HCT116 (cell line): Measurements from ENCODE around the gene GLI3. TPM values are rescaled to one million over a fixed set of nuclear protein-coding genes. Genes with fewer than 3 reads are reported as not detected.

ENCODE experiments used
- ATAC-seq: fragments of 200-7000 bp; cut with Tn5 transposase; 2 replicates; pipeline ENCODE4 v1.9.1; 2020; ENCODE audit warnings: mild to moderate bottlenecking, moderate library complexity
- BruUV-seq: library from RNA; stranded (reverse); fragments of 400-500 nt; replicated peaks from 2 replicates; lab custom pipeline; 2021; lab: Mats Ljungman, UMichigan
- CTCF ChIA-PET: fragments of 300-600 bp; sonication (Branson Sonifier 250); formaldehyde crosslinking; loops from one replicate; lab custom pipeline; 2021; ENCODE audit warnings: antibody characterized with exemption; lab: Charles Lee
- POLR2A ChIA-PET: fragments of 300-600, 350-600 bp; sonication (Branson Sonifier 250); formaldehyde crosslinking; loops from one replicate; lab custom pipeline; 2021; ENCODE audit warnings: antibody characterized with exemption; lab: Charles Lee
- RAD21 ChIA-PET, 2 experiments: fragments of 300-600 bp; sonication (Branson Sonifier 250); formaldehyde crosslinking; loops; one replicate each; lab custom pipeline; 2023; ENCODE audit warnings: low total read pairs in 2 of 2; ENCODE audit not compliant: uncharacterized antibody in 2 of 2, unreplicated experiment in 2 of 2, low non-redundant PET in 1 of 2; lab: Charles Lee
- DNase-seq: peaks from one replicate; pipeline ENCODE4 v3.0.0-alpha.2; 2010; ENCODE audit warnings: low read depth, low spot score
- H2AFZ ChIP-seq: fragments of 200-600 bp; shearing (Covaris generic), sonication (generic); 2 replicates; pipeline ENCODE4 v1.6.1; 2017; ENCODE audit warnings: low read depth, mixed run types, mixed read lengths, antibody characterized with exemption, low read length; ENCODE audit not compliant: poor library complexity, severe bottlenecking
- H3K27ac ChIP-seq: 2 replicates; pipeline ENCODE4 v1.5.1; 2012; ENCODE audit warnings: low read depth, low read length
- H3K27me3 ChIP-seq: fragments of 200-600 bp; sonication (generic); 2 replicates; pipeline ENCODE4 v1.6.1; 2016; ENCODE audit warnings: mixed run types, low read length, mixed read lengths; ENCODE audit not compliant: insufficient read depth
- H3K36me3 ChIP-seq, 2 experiments: fragments of 200-500 bp in 1 of 2; fragments of 200-600 bp in 1 of 2; sonication (Bioruptor generic) in 1 of 2; sonication (generic) in 1 of 2; 2 replicates each; pipeline versions ENCODE4 v1.5.1 to v1.6.1; 2014 to 2016; ENCODE audit warnings: low read length in 2 of 2, inconsistent platforms in 1 of 2, mixed read lengths in 1 of 2, mixed run types in 1 of 2; ENCODE audit not compliant: insufficient read depth in 2 of 2, control insufficient read depth in 1 of 2
- H3K4me1 ChIP-seq, 2 experiments: fragments of 200-600 bp in 1 of 2; sonication (generic) in 1 of 2; 2 replicates each; pipeline versions ENCODE4 v1.5.1 to v1.6.1; 2012 to 2017; ENCODE audit warnings: low read length in 2 of 2, inconsistent platforms in 1 of 2, mild to moderate bottlenecking in 1 of 2, mixed read lengths in 1 of 2, mixed run types in 1 of 2, moderate library complexity in 1 of 2; ENCODE audit not compliant: insufficient read depth in 2 of 2, control insufficient read depth in 1 of 2
- H3K4me2 ChIP-seq: fragments of 200-600 bp; sonication (generic); 2 replicates; pipeline ENCODE4 v1.6.1; 2017; ENCODE audit warnings: mixed run types, low read length, mixed read lengths
- H3K4me3 ChIP-seq, 2 experiments: fragments of 200-600 bp in 1 of 2; sonication (generic) in 1 of 2; replicated peaks in 1 of 2; 2 replicates each; pipeline ENCODE4 v1.5.1; 2011 to 2016; ENCODE audit warnings: low read length in 2 of 2, control low read depth in 1 of 2, low read depth in 1 of 2, mild to moderate bottlenecking in 1 of 2, mixed read lengths in 1 of 2, mixed run types in 1 of 2
- H3K79me2 ChIP-seq: fragments of 200-600 bp; sonication (generic); 2 replicates; pipeline ENCODE4 v1.6.1; 2017; ENCODE audit warnings: mild to moderate bottlenecking, mixed run types, low read length, moderate library complexity, mixed read lengths; ENCODE audit not compliant: insufficient read depth
- H3K9ac ChIP-seq: fragments of 200-600 bp; sonication (generic); 2 replicates; pipeline ENCODE4 v1.6.1; 2016; ENCODE audit warnings: low read length, mixed read lengths
- H3K9me2 ChIP-seq: fragments of 200-600 bp; sonication (generic), shearing (Covaris generic); 2 replicates; pipeline ENCODE4 v1.6.1; 2017; ENCODE audit warnings: mixed run types, mild to moderate bottlenecking, moderate library complexity; ENCODE audit not compliant: insufficient read depth
- H3K9me3 ChIP-seq, 2 experiments: fragments of 200-500 bp in 1 of 2; fragments of 200-600 bp in 1 of 2; sonication (Bioruptor generic) in 1 of 2; sonication (generic) in 1 of 2; 2 replicates each; pipeline ENCODE4 v1.6.1; 2014 to 2017; ENCODE audit warnings: low read length in 2 of 2, mixed read lengths in 2 of 2, inconsistent platforms in 1 of 2, low read depth in 1 of 2, mild to moderate bottlenecking in 1 of 2, mixed run types in 1 of 2, moderate library complexity in 1 of 2; ENCODE audit not compliant: control insufficient read depth in 1 of 2, insufficient read depth in 1 of 2
- H4K20me1 ChIP-seq: fragments of 200-600 bp; sonication (generic), shearing (Covaris generic); 2 replicates; pipeline ENCODE4 v1.6.1; 2017; ENCODE audit warnings: mixed run types, mild to moderate bottlenecking, moderate library complexity; ENCODE audit not compliant: insufficient read depth
- ATF3 ChIP-seq: IDR thresholded peaks from 2 replicates; pipeline ENCODE4 v1.6.1; 2012
- CBX3 ChIP-seq: IDR thresholded peaks from 2 replicates; pipeline ENCODE4 v1.6.1; 2012; ENCODE audit warnings: low read depth
- CEBPB ChIP-seq: IDR thresholded peaks from 2 replicates; pipeline ENCODE4 v1.6.1; 2012; ENCODE audit warnings: low read depth
- CTCF ChIP-seq, 3 experiments: fragments of 200-600 bp in 1 of 3; sonication (generic) in 1 of 3; IDR thresholded peaks in 2 of 3; conservative IDR thresholded peaks in 1 of 3; 2 replicates each; pipeline ENCODE4 v1.5.1; 2012 to 2017; ENCODE audit warnings: low read depth in 2 of 3, low read length in 2 of 3, antibody characterized with exemption in 1 of 3, borderline replicate concordance in 1 of 3, control low read depth in 1 of 3, mild to moderate bottlenecking in 1 of 3, mixed read lengths in 1 of 3, mixed run types in 1 of 3, moderate library complexity in 1 of 3; ENCODE audit not compliant: insufficient read depth in 1 of 3
- EGR1 ChIP-seq: IDR thresholded peaks from 2 replicates; pipeline ENCODE4 v1.6.1; 2012; ENCODE audit warnings: low read depth
- EZH2 ChIP-seq: fragments of 200-600 bp; sonication (generic); IDR thresholded peaks from 2 replicates; pipeline ENCODE4 v1.6.1; 2017; ENCODE audit warnings: antibody characterized with exemption, mixed run types
- EZH2phosphoT487 ChIP-seq: fragments of 200-600 bp; IDR thresholded peaks from 2 replicates; pipeline ENCODE4 v1.6.1; 2018; ENCODE audit warnings: antibody characterized with exemption, borderline replicate concordance
- FOSL1 ChIP-seq: IDR thresholded peaks from 2 replicates; pipeline ENCODE4 v1.6.1; 2012; ENCODE audit warnings: low read depth
- JUND ChIP-seq: IDR thresholded peaks from 2 replicates; pipeline ENCODE4 v1.6.1; 2012
- POLR2A ChIP-seq: IDR thresholded peaks from 2 replicates; pipeline ENCODE4 v1.7.0; 2011; ENCODE audit warnings: borderline replicate concordance; ENCODE audit not compliant: insufficient read depth, insufficient read length; ENCODE audit errors: extremely low read depth
- POLR2AphosphoS5 ChIP-seq: IDR thresholded peaks from 2 replicates; pipeline ENCODE4 v1.6.1; 2011; ENCODE audit warnings: mild to moderate bottlenecking, low read depth, low read length, moderate library complexity
- RAD21 ChIP-seq: IDR thresholded peaks from 2 replicates; pipeline ENCODE4 v1.6.1; 2012; ENCODE audit warnings: low read depth, mild to moderate bottlenecking
- SIN3A ChIP-seq: IDR thresholded peaks from 2 replicates; pipeline ENCODE4 v1.6.1; 2012; ENCODE audit warnings: low read depth
- SP1 ChIP-seq: IDR thresholded peaks from 2 replicates; pipeline ENCODE4 v1.6.1; 2012; ENCODE audit warnings: low read depth
- ZNF274 ChIP-seq: fragments of 200-500 bp; sonication (Bioruptor generic); IDR thresholded peaks from 2 replicates; pipeline ENCODE4 v1.6.1; 2014; ENCODE audit warnings: mild to moderate bottlenecking, low read depth, low read length, inconsistent platforms
- intact Hi-C: fragments of 100-400 bp; cut with micrococcal nuclease; formaldehyde crosslinking; loops from 2 replicates; pipeline ENCODE4 v1.10.0; 2022
- total RNA-seq: library from RNA; stranded (reverse); gene quantifications from one replicate; pipeline ENCODE4 v1.2.1, GENCODE V29; 2021; ENCODE audit not compliant: unreplicated experiment

The GLI3 gene
- total RNA-seq, 1 experiment from 2014 or later: 0.07 TPM

- H3K9me3 ChIP-seq: no peaks in the 10 kb centered on the region; a peak in 1 of 4 replicates
- RAD21 ChIA-PET: no interaction called here
- POLR2A ChIA-PET: no interaction called here
- H2AFZ ChIP-seq: no peak overlapping the region
- H3K27me3 ChIP-seq: no peaks in the 10 kb centered on the region
- ATAC-seq: no peak
- no peaks in the 10 kb centered on the region for H3K36me3 ChIP-seq
- no peak overlapping the region for H3K4me3 ChIP-seq
- no peaks in the 10 kb centered on the region for H3K9me2 ChIP-seq
- no TSS peak for BruUV-seq
- no peak for DNase-seq
- no peak overlapping the region for H3K27ac ChIP-seq
- no peaks in the 10 kb centered on the region for H3K79me2 ChIP-seq
- no peak overlapping the region for H3K4me2 ChIP-seq
- intact Hi-C loops: no loop called here
- H3K4me1 ChIP-seq: no peaks in the 10 kb centered on the region
- H3K9ac ChIP-seq: no peak overlapping the region
- TF ChIP-seq CTCF (IDR thresholded peaks at IDR 0.05 in 2 of 3, conservative IDR thresholded peaks at IDR 0.05 in 1 of 3; ENCODE audit: borderline replicate concordance in 1 of 3, insufficient read depth in 1 of 3, low read depth in 2 of 3, low read length in 2 of 3) (no peak), EGR1 (no peak)
- CTCF ChIA-PET: no interaction called here
- H4K20me1 ChIP-seq: no peaks in the 10 kb centered on the region
Observed at GRCh38 chr7:42090806-42091205, 146.2 kb downstream of the GLI3 start.

GRCh38 chr7:42090056-42090455 is 147.0 kb downstream of the GLI3 start:
- CTCF ChIA-PET: no interaction called here
- no peaks in the 10 kb centered on the region for H3K27me3 ChIP-seq
- no peaks in the 10 kb centered on the region; a peak in 1 of 4 replicates for H3K9me3 ChIP-seq
- H3K9ac ChIP-seq: no peak overlapping the region
- H3K27ac ChIP-seq: no peak overlapping the region
- no peaks in the 10 kb centered on the region for H3K9me2 ChIP-seq
- RAD21 ChIA-PET: no interaction called here
- no peak for DNase-seq
- no peaks in the 10 kb centered on the region for H4K20me1 ChIP-seq
- H3K4me1 ChIP-seq: no peaks in the 10 kb centered on the region
- no peaks in the 10 kb centered on the region for H3K36me3 ChIP-seq
- no peak overlapping the region for H2AFZ ChIP-seq
- POLR2A ChIA-PET: no interaction called here
- intact Hi-C loops: no loop called here
- no peak overlapping the region for H3K4me3 ChIP-seq
- no TSS peak for BruUV-seq
- no peak overlapping the region for H3K4me2 ChIP-seq
- no peak for ATAC-seq
- no peaks in the 10 kb centered on the region for H3K79me2 ChIP-seq
- TF ChIP-seq SIN3A: no peak
- TF ChIP-seq ATF3: no peak
- TF ChIP-seq ZNF274: no peak
- no peak for TF ChIP-seq SP1
- TF ChIP-seq EZH2phosphoT487: no peak
- no peak for TF ChIP-seq CBX3
- no peak for TF ChIP-seq EGR1
- no peak for TF ChIP-seq FOSL1
- no peak for TF ChIP-seq EZH2
- no peak for TF ChIP-seq JUND
- no peak for TF ChIP-seq RAD21
- no peak for TF ChIP-seq POLR2AphosphoS5
- no peak for TF ChIP-seq CEBPB
- no peak for TF ChIP-seq POLR2A
- no peak for TF ChIP-seq CTCF (IDR thresholded peaks at IDR 0.05 in 2 of 3, conservative IDR thresholded peaks at IDR 0.05 in 1 of 3; ENCODE audit: borderline replicate concordance in 1 of 3, insufficient read depth in 1 of 3, low read depth in 2 of 3, low read length in 2 of 3)
